ENCODE data around the gene LHX3. TPM values are rescaled to one million over a fixed set of nuclear protein-coding genes. Genes with fewer than 3 reads are reported as not detected.

Gene LHX3
- total and polyA plus RNA-seq, 4 experiments from 2014 or later, result not detected

DNA sequence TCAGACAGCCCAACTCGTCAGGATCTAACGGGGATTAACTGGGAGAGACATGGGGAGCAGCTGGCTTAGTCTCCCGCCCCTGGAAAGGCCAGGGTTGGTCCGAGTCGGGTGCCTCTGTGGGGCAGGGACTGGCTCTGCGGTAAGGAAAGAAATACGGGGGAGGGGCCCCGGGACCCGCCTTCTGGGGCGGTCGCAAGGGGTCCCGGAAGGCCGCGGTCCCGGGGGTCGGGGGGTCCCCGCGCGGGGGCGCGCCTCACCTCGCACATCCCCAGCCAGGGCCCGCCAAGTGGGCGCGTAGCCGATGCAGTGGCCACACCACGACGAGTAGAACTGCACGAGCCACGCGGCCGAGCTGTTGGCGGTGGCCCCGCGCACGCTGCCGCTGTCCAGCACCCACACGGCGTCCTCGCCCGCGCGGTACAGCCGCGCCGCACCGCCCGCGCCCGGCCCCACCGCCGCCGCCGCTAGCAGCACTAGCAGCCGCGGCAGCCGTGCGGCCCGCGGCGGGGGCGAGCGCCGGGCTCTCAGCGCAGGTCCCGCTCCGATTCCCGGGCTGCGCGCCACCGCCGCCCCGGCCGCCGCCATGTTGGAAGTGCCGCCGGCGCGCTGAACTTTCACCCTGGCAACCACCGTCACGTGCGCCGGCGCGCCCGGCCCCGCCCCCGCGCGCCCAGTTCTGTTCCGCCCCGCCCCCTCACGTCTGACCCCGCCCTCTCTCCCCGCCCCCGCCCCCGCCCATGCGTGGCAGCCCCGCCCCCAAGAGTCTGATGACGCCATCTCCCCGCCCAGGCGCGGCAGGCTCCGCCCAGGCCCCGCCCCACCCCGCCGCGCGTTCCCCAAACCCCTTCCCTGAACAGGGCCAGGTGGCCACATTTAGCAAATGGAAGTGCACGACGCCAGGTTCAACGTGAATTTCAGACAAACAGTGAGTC is 40.6 kb upstream of the LHX3 start, which contains the start of gene QSOX2:
QSOX2 (minus strand) TSS at position 594 of the 932 bp plus-strand sequence; CDS start at position 585, 9 bp downstream.
- H3K27me3 Mint-ChIP-seq, result no peaks in the 10 kb centered on the region
- ChIA-PET CTCF (ENCODE audit: partially characterized antibody) (interaction anchor here (0.7 to 0.9 kb wide), 2 partner anchors 21 to 117 kb away, joined by 3 read pairs; no protein-coding TSS in a partner anchor), POLR2A (ENCODE audit: partially characterized antibody) (interaction anchor here (1.0 to 1.5 kb wide), 3 partner anchors 20 to 22 kb away, joined by 3 to 10 read pairs (median 3); no protein-coding TSS in a partner anchor)
- H3K27me3 ChIP-seq (ENCODE audit: insufficient read depth, low read length), result no peaks in the 10 kb centered on the region
- no peaks in the 10 kb centered on the region for H3K9me3 ChIP-seq (ENCODE audit: control insufficient read depth in 1 of 2, low read length in 2 of 2)
- H3K36me3 Mint-ChIP-seq, result peaks cover 0 to 8% of the 10 kb centered on the region in 2 donors
- peak within 1 kb of the TSS; percentile 85 to 94 (median 92) for H3K27ac Mint-ChIP-seq
- DNase-seq, result peak; percentile 78 to 89 (median 84)
- H3K4me3 Mint-ChIP-seq, result peak within 1 kb of the TSS; percentile 91 to 97 (median 94)
- H3K4me3 ChIP-seq (ENCODE audit: low read length in 2 of 2), result peak within 1 kb of the TSS; percentile 50 to 57
- intact Hi-C loops (cut with micrococcal nuclease), result loop anchor here (1.0 to 10.0 kb wide), 6 partner anchors 22 to 338 kb away; partner anchors contain the start of genes CAMSAP1, DNLZ, SEC16A and TMEM250
- H3K4me1 Mint-ChIP-seq, result peaks cover 25 to 40% (median 32%) of the 10 kb centered on the region in 4 donors
- no peaks in the 10 kb centered on the region for H3K9me3 Mint-ChIP-seq
- H3K27ac ChIP-seq (ENCODE audit: low read depth, low read length), result peak within 1 kb of the TSS; percentile 32
- H3K4me1 ChIP-seq (ENCODE audit: insufficient read depth, low read length), result peaks cover 35% of the 10 kb centered on the region
- H3K36me3 ChIP-seq (ENCODE audit: insufficient read depth, low read length), result no peaks in the 10 kb centered on the region

DNA sequence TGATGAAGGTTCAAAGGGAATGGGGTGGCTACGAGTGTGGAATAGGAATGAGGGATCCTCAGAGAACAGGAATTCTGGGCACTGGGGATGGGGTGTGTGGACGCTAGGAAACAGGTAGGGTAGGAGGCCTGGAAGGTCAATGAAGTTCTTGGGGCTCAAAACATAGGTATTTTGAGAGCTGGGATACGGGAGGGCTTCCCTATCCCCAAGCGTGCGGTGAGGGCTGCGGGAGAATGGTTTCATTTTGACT is 40.0 kb upstream of the LHX3 start:
- no peaks in the 10 kb centered on the region for H3K27me3 Mint-ChIP-seq
- POLR2A ChIA-PET (ENCODE audit: partially characterized antibody), result interaction anchor here (1.0 to 1.5 kb wide), 3 partner anchors 19 to 22 kb away, joined by 3 to 10 read pairs (median 3); no protein-coding TSS in a partner anchor
- H3K27ac ChIP-seq (ENCODE audit: low read depth, low read length), result peak overlapping the region; percentile 32
- no peaks in the 10 kb centered on the region for H3K36me3 ChIP-seq (ENCODE audit: insufficient read depth, low read length)
- peak overlapping the region; percentile 76 to 94 (median 91) for H3K27ac Mint-ChIP-seq
- H3K27me3 ChIP-seq (ENCODE audit: insufficient read depth, low read length), result no peaks in the 10 kb centered on the region
- DNase-seq, result no peak
- H3K4me1 Mint-ChIP-seq, result peaks cover 25 to 40% (median 32%) of the 10 kb centered on the region in 4 donors
- peaks cover 0 to 8% of the 10 kb centered on the region in 2 donors for H3K36me3 Mint-ChIP-seq
- peaks cover 35% of the 10 kb centered on the region for H3K4me1 ChIP-seq (ENCODE audit: insufficient read depth, low read length)
- H3K9me3 ChIP-seq (ENCODE audit: control insufficient read depth in 1 of 2, low read length in 2 of 2), result no peaks in the 10 kb centered on the region
- intact Hi-C loops (cut with micrococcal nuclease), result loop anchor here (1.0 to 10.0 kb wide), 6 partner anchors 22 to 338 kb away; partner anchors contain the start of genes CAMSAP1, DNLZ, SEC16A and TMEM250
- H3K4me3 ChIP-seq (ENCODE audit: low read length in 2 of 2), result peak overlapping the region; percentile 50 to 57
- CTCF ChIA-PET (ENCODE audit: partially characterized antibody), result interaction anchor here (0.7 to 0.9 kb wide), 2 partner anchors 20 to 118 kb away, joined by 3 read pairs; no protein-coding TSS in a partner anchor
- H3K9me3 Mint-ChIP-seq, result no peaks in the 10 kb centered on the region
- peak overlapping the region; percentile 91 to 97 (median 94) for H3K4me3 Mint-ChIP-seq

DNA sequence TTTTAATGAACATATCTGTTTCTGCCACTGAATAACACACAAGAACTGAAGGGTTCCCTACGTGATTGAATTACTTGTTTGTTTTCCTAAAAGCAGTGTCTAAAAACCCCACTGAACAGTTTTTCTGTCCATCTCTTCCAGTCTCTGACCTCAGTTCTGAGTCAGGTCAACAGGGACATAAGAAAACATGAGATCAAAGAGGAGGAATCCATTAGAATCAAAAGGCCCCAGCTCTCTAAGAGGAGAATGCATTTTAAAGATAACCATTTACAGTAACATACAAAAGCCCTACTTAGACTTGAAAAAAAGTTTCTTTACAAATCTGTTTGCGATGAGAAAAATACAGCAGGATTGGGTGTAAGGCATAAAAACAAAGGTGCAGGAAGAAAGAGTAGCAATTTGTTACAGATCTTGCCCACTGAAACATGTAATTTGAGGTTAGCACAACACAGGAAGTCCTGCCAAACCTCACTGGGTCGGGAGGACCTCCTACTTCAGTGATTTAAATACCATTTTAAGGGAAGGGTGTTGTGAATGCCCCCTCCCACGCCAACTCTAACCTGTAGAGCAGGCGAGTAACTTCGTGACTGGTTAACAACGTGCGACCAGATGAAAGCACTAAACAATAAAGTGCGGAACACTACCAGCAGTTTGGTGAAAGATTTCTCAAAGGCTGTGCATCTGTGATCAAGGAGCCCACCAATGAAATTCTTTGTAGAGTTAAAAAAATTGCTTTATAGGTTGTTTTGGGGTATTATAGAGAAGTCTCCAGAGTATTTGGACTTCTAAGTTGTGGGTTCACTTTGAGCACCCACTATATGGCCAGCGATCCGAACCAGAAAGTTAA is 39.4 kb upstream of the LHX3 start:
- H3K27me3 ChIP-seq (ENCODE audit: insufficient read depth, low read length), result no peaks in the 10 kb centered on the region
- ChIA-PET CTCF (ENCODE audit: partially characterized antibody) (interaction anchor here (0.7 to 0.9 kb wide), 2 partner anchors 19 to 119 kb away, joined by 3 read pairs; no protein-coding TSS in a partner anchor), POLR2A (ENCODE audit: partially characterized antibody) (interaction anchor here (1.0 to 1.3 kb wide), 2 partner anchors 19 to 23 kb away, joined by 3 to 10 read pairs; no protein-coding TSS in a partner anchor)
- peaks cover 0 to 8% of the 10 kb centered on the region in 2 donors for H3K36me3 Mint-ChIP-seq
- peak overlapping the region; percentile 91 to 97 (median 94) for H3K4me3 Mint-ChIP-seq
- H3K27ac ChIP-seq (ENCODE audit: low read depth, low read length), result peak overlapping the region; percentile 32
- no peaks in the 10 kb centered on the region for H3K36me3 ChIP-seq (ENCODE audit: insufficient read depth, low read length)
- no peaks in the 10 kb centered on the region for H3K27me3 Mint-ChIP-seq
- intact Hi-C loops (cut with micrococcal nuclease), result loop anchor here (10.0 kb wide), 1 partner anchor 130 kb away; the partner anchor contains the start of gene TMEM250
- peak overlapping the region; percentile 76 to 94 (median 91) for H3K27ac Mint-ChIP-seq
- peaks cover 26 to 44% (median 33%) of the 10 kb centered on the region in 4 donors for H3K4me1 Mint-ChIP-seq
- peaks cover 35% of the 10 kb centered on the region for H3K4me1 ChIP-seq (ENCODE audit: insufficient read depth, low read length)
- H3K9me3 ChIP-seq (ENCODE audit: control insufficient read depth in 1 of 2, low read length in 2 of 2), result no peaks in the 10 kb centered on the region
- peak in 4 of 5 donors; percentile 35 to 51 (median 46) for DNase-seq
- H3K9me3 Mint-ChIP-seq, result no peaks in the 10 kb centered on the region
- peak overlapping the region; percentile 50 to 57 for H3K4me3 ChIP-seq (ENCODE audit: low read length in 2 of 2)

DNA sequence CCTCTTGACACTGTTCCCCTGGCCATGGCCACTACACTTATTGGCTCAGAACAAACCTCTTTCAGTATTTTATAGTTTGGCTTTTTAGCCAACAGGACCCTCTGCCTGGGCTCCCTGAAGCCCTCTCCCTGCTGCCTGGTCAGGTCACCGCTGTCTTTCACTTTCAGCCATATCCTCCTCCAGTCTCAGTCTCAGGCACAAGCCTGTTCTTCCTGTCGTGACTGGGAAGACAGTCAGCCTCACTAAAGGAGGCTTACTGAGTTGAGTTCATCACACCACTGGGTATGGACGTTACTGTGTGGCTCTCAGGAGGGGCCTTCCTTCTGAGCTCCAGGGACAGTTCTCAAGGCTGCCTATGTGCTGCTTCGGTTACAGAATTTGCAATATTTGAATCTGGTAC is 38.7 kb upstream of the LHX3 start:
- peaks cover 0 to 8% of the 10 kb centered on the region in 2 donors for H3K36me3 Mint-ChIP-seq
- Histone ChIP-seq H3K27me3 (ENCODE audit: insufficient read depth, low read length) (no peaks in the 10 kb centered on the region), H3K9me3 (ENCODE audit: control insufficient read depth in 1 of 2, low read length in 2 of 2) (no peaks in the 10 kb centered on the region), H3K4me1 (ENCODE audit: insufficient read depth, low read length) (peaks cover 35% of the 10 kb centered on the region), H3K4me3 (ENCODE audit: low read length in 2 of 2) (no peak overlapping the region), H3K36me3 (ENCODE audit: insufficient read depth, low read length) (no peaks in the 10 kb centered on the region), H3K27ac (ENCODE audit: low read depth, low read length) (peak overlapping the region; percentile 19)
- H3K4me1 Mint-ChIP-seq, result peaks cover 26 to 48% (median 34%) of the 10 kb centered on the region in 4 donors
- no peak for DNase-seq
- intact Hi-C loops (cut with micrococcal nuclease), result loop anchor here (10.0 kb wide), 1 partner anchor 129 kb away; the partner anchor contains the start of gene TMEM250
- H3K27me3 Mint-ChIP-seq, result no peaks in the 10 kb centered on the region
- H3K9me3 Mint-ChIP-seq, result no peaks in the 10 kb centered on the region
- peak overlapping the region; percentile 70 to 94 (median 91) for H3K27ac Mint-ChIP-seq
- POLR2A ChIA-PET (ENCODE audit: partially characterized antibody), result interaction anchor here (1.3 kb wide), 1 partner anchor 23 kb away, joined by 7 read pairs; no protein-coding TSS in a partner anchor
- CTCF ChIA-PET (ENCODE audit: partially characterized antibody), result no interaction called here
- H3K4me3 Mint-ChIP-seq, result peak overlapping the region; percentile 9 to 97 (median 94)

DNA sequence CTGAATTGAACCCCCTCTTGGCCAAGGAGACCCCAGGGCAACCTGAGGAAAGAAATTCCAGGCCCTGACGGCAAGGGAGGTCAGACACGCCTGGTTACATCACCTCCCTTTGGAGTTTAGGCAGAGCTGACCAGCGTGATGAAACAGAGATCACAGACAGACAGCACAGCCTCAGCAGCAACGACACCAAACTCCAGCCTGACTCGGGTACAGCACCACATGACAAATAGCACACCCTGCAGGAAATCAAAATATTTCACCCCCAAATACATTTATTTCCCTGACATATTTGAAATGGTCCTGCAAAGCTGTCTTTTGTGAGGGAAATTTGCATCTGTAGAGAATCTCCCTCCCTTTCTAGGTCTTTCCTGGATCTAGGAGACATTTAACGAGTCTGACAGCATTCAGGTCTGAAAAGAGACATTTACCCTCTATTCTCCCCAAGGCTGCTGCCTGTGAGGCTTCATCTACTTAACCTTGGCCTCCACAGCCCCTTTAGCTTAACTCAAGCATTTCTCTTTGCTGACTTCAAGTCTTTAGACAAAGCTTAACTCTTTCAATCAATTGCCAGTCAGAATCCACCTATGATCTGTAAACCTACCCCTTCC is 38.1 kb upstream of the LHX3 start:
- H3K36me3 ChIP-seq (ENCODE audit: insufficient read depth, low read length), result no peaks in the 10 kb centered on the region
- Mint-ChIP-seq H3K9me3 (no peaks in the 10 kb centered on the region), H3K27me3 (no peaks in the 10 kb centered on the region), H3K4me1 (peaks cover 26 to 54% (median 35%) of the 10 kb centered on the region in 4 donors), H3K27ac (peak overlapping the region in 6 of 7 donors; percentile 60 to 93 (median 80)), H3K4me3 (peak overlapping the region in 3 of 8 donors; percentile 40 to 94 (median 94)), H3K36me3 (peaks cover 0 to 8% of the 10 kb centered on the region in 2 donors)
- POLR2A ChIA-PET (ENCODE audit: partially characterized antibody), result interaction anchor here (1.3 kb wide), 1 partner anchor 24 kb away, joined by 7 read pairs; no protein-coding TSS in a partner anchor
- CTCF ChIA-PET (ENCODE audit: partially characterized antibody), result no interaction called here
- peak overlapping the region; percentile 19 for H3K27ac ChIP-seq (ENCODE audit: low read depth, low read length)
- DNase-seq, result peak in 1 of 5 donors; percentile 27
- intact Hi-C loops (cut with micrococcal nuclease), result loop anchor here (10.0 kb wide), 1 partner anchor 128 kb away; the partner anchor contains the start of gene TMEM250
- H3K4me3 ChIP-seq (ENCODE audit: low read length in 2 of 2), result no peak overlapping the region
- no peaks in the 10 kb centered on the region for H3K27me3 ChIP-seq (ENCODE audit: insufficient read depth, low read length)
- peaks cover 35% of the 10 kb centered on the region for H3K4me1 ChIP-seq (ENCODE audit: insufficient read depth, low read length)
- no peaks in the 10 kb centered on the region for H3K9me3 ChIP-seq (ENCODE audit: control insufficient read depth in 1 of 2, low read length in 2 of 2)

DNA sequence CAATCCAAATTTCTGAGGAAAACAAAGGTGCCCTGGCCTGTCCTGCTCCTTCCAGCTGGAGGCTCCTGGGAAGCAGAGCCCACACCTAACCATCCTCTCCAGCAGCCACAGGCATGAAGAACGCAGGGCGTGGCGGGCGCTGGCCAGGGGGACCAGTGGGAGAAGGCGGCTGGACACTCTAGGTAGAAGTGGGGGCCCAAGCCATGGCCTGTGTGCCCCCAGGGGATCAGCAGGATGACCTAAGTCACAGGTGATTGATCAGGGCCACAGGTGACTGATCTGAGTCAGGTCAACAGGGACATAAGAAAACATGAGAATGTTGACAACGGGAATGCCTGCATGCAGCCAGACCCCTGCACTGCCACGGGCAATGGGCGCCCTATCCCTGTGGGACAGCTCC is 37.3 kb upstream of the LHX3 start:
- ChIA-PET CTCF (ENCODE audit: partially characterized antibody) (no interaction called here), POLR2A (ENCODE audit: partially characterized antibody) (interaction anchor here (1.3 kb wide), 1 partner anchor 25 kb away, joined by 7 read pairs; no protein-coding TSS in a partner anchor)
- Histone ChIP-seq H3K4me3 (ENCODE audit: low read length in 2 of 2) (no peak overlapping the region), H3K9me3 (ENCODE audit: control insufficient read depth in 1 of 2, low read length in 2 of 2) (no peaks in the 10 kb centered on the region), H3K36me3 (ENCODE audit: insufficient read depth, low read length) (no peaks in the 10 kb centered on the region), H3K4me1 (ENCODE audit: insufficient read depth, low read length) (peaks cover 35% of the 10 kb centered on the region), H3K27ac (ENCODE audit: low read depth, low read length) (no peak overlapping the region), H3K27me3 (ENCODE audit: insufficient read depth, low read length) (no peaks in the 10 kb centered on the region)
- DNase-seq, result no peak
- Mint-ChIP-seq H3K9me3 (no peaks in the 10 kb centered on the region), H3K4me3 (no peak overlapping the region), H3K36me3 (peaks cover 0 to 8% of the 10 kb centered on the region in 2 donors), H3K4me1 (peaks cover 26 to 56% (median 36%) of the 10 kb centered on the region in 4 donors), H3K27ac (no peak overlapping the region), H3K27me3 (no peaks in the 10 kb centered on the region)
- intact Hi-C loops (cut with micrococcal nuclease), result loop anchor here (10.0 kb wide), 1 partner anchor 127 kb away; the partner anchor contains the start of gene TMEM250

Measured in CD4-positive, alpha-beta memory T cell (primary cell).